GM12878 (cell line): ENCODE measurements around the gene NUPR1. TPM values are rescaled to one million over a fixed set of nuclear protein-coding genes. Genes with fewer than 3 reads are reported as not detected.

Experiments
- ATAC-seq: fragments of 200-7000 bp; cut with Tn5 transposase; 3 replicates; pipeline ENCODE4 v1.9.1; 2020; ENCODE audit warnings: mild to moderate bottlenecking, moderate library complexity
- BruUV-seq: library from RNA; stranded (reverse); fragments of 400-500 nt; replicated peaks from 2 replicates; lab custom pipeline; 2021; lab: Mats Ljungman, UMichigan
- CTCF ChIA-PET: fragments of 300-600 bp; sonication (Branson Sonifier 250); formaldehyde crosslinking; extraction: SDS; loops from one replicate; lab custom pipeline; 2021; ENCODE audit warnings: inconsistent platforms; lab: Yijun Ruan, JAX
- POLR2A ChIA-PET: fragments of 350-600 bp; formaldehyde crosslinking; extraction: SDS; loops from one replicate; lab custom pipeline; 2021; ENCODE audit warnings: inconsistent platforms; lab: Charles Lee
- RAD21 ChIA-PET: fragments of 300-600 bp; sonication (Branson Sonifier 250); formaldehyde crosslinking; loops from one replicate; lab custom pipeline; 2023; ENCODE audit warnings: antibody characterized with exemption; ENCODE audit not compliant: unreplicated experiment; lab: Charles Lee
- SMC1A ChIA-PET: fragments of 300-600 bp; sonication (Branson Sonifier 250); formaldehyde crosslinking; loops from one replicate; lab custom pipeline; 2023; ENCODE audit not compliant: unreplicated experiment, uncharacterized antibody; lab: Charles Lee
- DNase-seq: peaks from one replicate; pipeline ENCODE4 v3.0.0-alpha.2; 2011; ENCODE audit warnings: low read depth, low spot score
- FAIRE-seq: peaks from 3 replicates; lab custom pipeline; 2011; peaks lifted over from hg19 to GRCh38; lab: Jason Lieb, UNC
- H2AFZ ChIP-seq: 2 replicates; pipeline ENCODE4 v1.6.0; 2011; ENCODE audit warnings: low read depth, low read length, control low read depth; ENCODE audit not compliant: control insufficient read depth
- H3K27ac ChIP-seq: 2 replicates; pipeline ENCODE4 v1.5.1; 2011; ENCODE audit warnings: control low read depth; ENCODE audit not compliant: control insufficient read depth, insufficient read depth
- H3K27me3 ChIP-seq, 2 experiments: replicated peaks in 1 of 2; 2 replicates each; pipeline versions ENCODE4 v1.6.0 to v1.6.1; 2011; ENCODE audit warnings: low read length in 1 of 2; ENCODE audit not compliant: control insufficient read depth in 2 of 2, insufficient read depth in 2 of 2
- H3K36me3 ChIP-seq, 2 experiments: 2 replicates each; pipeline ENCODE4 v1.5.1; 2011; ENCODE audit warnings: low read length in 1 of 2; ENCODE audit not compliant: control insufficient read depth in 2 of 2, insufficient read depth in 2 of 2
- H3K4me1 ChIP-seq: 2 replicates; pipeline ENCODE4 v1.6.1; 2011; ENCODE audit warnings: mild to moderate bottlenecking, low read length, moderate library complexity, mixed read lengths; ENCODE audit not compliant: control insufficient read depth, insufficient read depth
- H3K4me2 ChIP-seq: 2 replicates; pipeline ENCODE4 v1.6.0; 2011; ENCODE audit warnings: control low read depth; ENCODE audit not compliant: control insufficient read depth, insufficient read depth
- H3K4me3 ChIP-seq: fragments of 200-600 bp; sonication (generic); 2 replicates; pipeline ENCODE4 v1.5.1; 2016
- H3K79me2 ChIP-seq: 2 replicates; pipeline ENCODE4 v1.6.0; 2011; ENCODE audit warnings: low read length; ENCODE audit not compliant: control insufficient read depth, insufficient read depth
- H3K9ac ChIP-seq: 2 replicates; pipeline ENCODE4 v1.8.0; 2011; ENCODE audit warnings: low read length, control low read depth, mixed read lengths; ENCODE audit not compliant: control insufficient read depth, insufficient read depth
- H3K9me3 ChIP-seq: replicated peaks from 3 replicates; pipeline ENCODE4 v1.5.1; 2011; ENCODE audit warnings: mild to moderate bottlenecking, low read length; ENCODE audit not compliant: control insufficient read depth, insufficient read depth
- H4K20me1 ChIP-seq: 2 replicates; pipeline ENCODE4 v1.6.0; 2011; ENCODE audit not compliant: control insufficient read depth, insufficient read depth
- ESRRA ChIP-seq: IDR thresholded peaks from 2 replicates; pipeline ENCODE4 v1.6.1; 2012; ENCODE audit warnings: mild to moderate bottlenecking, low read length, improper control_type of control experiment
- FOXM1 ChIP-seq: IDR thresholded peaks from 2 replicates; pipeline ENCODE4 v1.6.1; 2012; ENCODE audit warnings: low read depth, mild to moderate bottlenecking, inconsistent platforms, low read length, moderate library complexity
- NBN ChIP-seq: fragments of 450-650 bp; IDR thresholded peaks from 2 replicates; pipeline ENCODE4 v1.6.1; 2016
- NR2C2 ChIP-seq: IDR thresholded peaks from 2 replicates; pipeline ENCODE4 v1.6.1; 2011; ENCODE audit warnings: borderline replicate concordance, low read depth; ENCODE audit not compliant: control insufficient read depth, insufficient read length
- NRF1 ChIP-seq: conservative IDR thresholded peaks from 2 replicates; pipeline ENCODE4 v1.6.1; 2011; ENCODE audit warnings: mild to moderate bottlenecking, low read depth, low read length, improper control_type of control experiment
- SIX5 ChIP-seq: IDR thresholded peaks from 2 replicates; pipeline ENCODE4 v1.6.1; 2011; ENCODE audit warnings: mild to moderate bottlenecking, low read depth, low read length, moderate library complexity; ENCODE audit not compliant: severe bottlenecking
- YBX1 ChIP-seq: fragments of 450-650 bp; IDR thresholded peaks from 2 replicates; pipeline ENCODE4 v1.6.1; 2016; ENCODE audit warnings: antibody characterized with exemption
- YY1 ChIP-seq: IDR thresholded peaks from 2 replicates; pipeline ENCODE4 v1.6.1; 2011; ENCODE audit warnings: low read depth, mild to moderate bottlenecking, low read length
- ZNF274 ChIP-seq: IDR thresholded peaks from one replicate; pipeline ENCODE4 v1.8.0; 2011; ENCODE audit not compliant: insufficient read length, insufficient read depth
- WGBS: methylation state at CpG from one replicate; pipeline ENCODE4 v1.1.6; 2016; ENCODE audit warnings: low lambda C conversion rate; ENCODE audit not compliant: insufficient replicate concordance, insufficient coverage; ENCODE audit errors: missing lambda C conversion rate; 5-methylcytosine and 5-hydroxymethylcytosine counted together
- in situ Hi-C: fragments of 300-500 bp; cut with MboI; formaldehyde crosslinking; loops from 9 replicates; pipeline ENCODE4 v1.14.3; 2018; ENCODE audit warnings: mixed read lengths
- intact Hi-C: fragments of 100-400 bp; cut with micrococcal nuclease; formaldehyde crosslinking; loops from one replicate; pipeline ENCODE4 v1.14.2; 2022; ENCODE audit not compliant: unreplicated experiment
- polyA plus RNA-seq, 11 experiments: library from polyadenylated mRNA; depleted of rRNA in 4 of 11; unstranded in 6 of 11; stranded (reverse) in 5 of 11; fragments of >200 nt; fragmentation: Nextera tagmentation in 4 of 11; fragmentation: Illumina TruSeq in 1 of 11; extraction: Ambion mirVana in 4 of 11; extraction: Trizol in 1 of 11; gene quantifications; 1 replicate in 1 of 11; 2 replicates in 10 of 11; pipeline versions ENCODE4 v1.2.1 to v1.2.3, GENCODE V29; 2011 to 2016; ENCODE audit warnings: inconsistent platforms in 2 of 11, missing spikeins in 2 of 11, low read depth in 1 of 11
- total RNA-seq, 4 experiments: library from RNA; depleted of rRNA in 3 of 4; stranded (reverse); fragments of >200 nt in 3 of 4; fragmentation: Illumina TruSeq in 1 of 4; extraction: Trizol in 1 of 4; gene quantifications; 2 replicates each; pipeline versions ENCODE4 v1.2.1 to v1.2.3, GENCODE V29; 2013 to 2021
- TF ChIP-seq, protein P1 (sequence below): fragments of 450-650 bp; IDR thresholded peaks from 2 replicates; pipeline ENCODE4 v1.6.1; 2017; ENCODE audit warnings: antibody characterized with exemption, mild to moderate bottlenecking, moderate library complexity
- TF ChIP-seq, protein P2 (sequence below): fragments of 450-650 bp; formaldehyde crosslinking; IDR thresholded peaks from 2 replicates; pipeline ENCODE4 v1.4.0; 2020; ENCODE audit warnings: mild to moderate bottlenecking, moderate library complexity
- TF ChIP-seq, protein P3 (sequence below): fragments of 450-650 bp; IDR thresholded peaks from 2 replicates; pipeline ENCODE4 v1.6.1; 2016; ENCODE audit warnings: mild to moderate bottlenecking
- TF ChIP-seq, protein P4 (sequence below): fragments of 150-350 bp; IDR thresholded peaks from 2 replicates; pipeline ENCODE4 v1.6.1; 2016; ENCODE audit warnings: low read depth, low read length

Gene NUPR1
- total and polyA plus RNA-seq, 10 of the 15 experiments (the other 5 are each of a cell fraction or from before 2014, with no cell fraction given): 0.04 to 0.78 (median 0.17) TPM; not detected in 2

DNA sequence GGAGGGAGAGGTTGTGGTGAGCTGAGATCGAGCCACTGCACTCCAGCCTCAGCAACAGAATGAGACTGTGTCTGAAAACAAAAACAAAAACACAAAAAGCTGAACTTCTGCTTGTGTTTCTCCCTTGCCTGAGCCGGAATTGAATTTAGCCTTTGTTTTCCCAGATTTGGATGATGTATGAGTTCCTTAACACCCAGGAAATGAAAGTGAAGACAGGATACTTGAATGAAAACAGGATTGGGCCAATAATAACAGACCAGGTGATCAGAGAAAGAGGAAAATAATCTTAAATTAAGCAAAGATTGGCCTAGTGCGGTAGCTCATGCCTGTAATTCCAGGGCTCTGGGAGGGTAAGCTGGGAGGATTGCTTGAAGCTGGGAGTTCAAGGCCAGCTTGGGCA lies 1.6 kb upstream of the NUPR1 start:
- no TSS peak for BruUV-seq
- in situ Hi-C loops: no loop called here
- TF ChIP-seq, protein P1, sequence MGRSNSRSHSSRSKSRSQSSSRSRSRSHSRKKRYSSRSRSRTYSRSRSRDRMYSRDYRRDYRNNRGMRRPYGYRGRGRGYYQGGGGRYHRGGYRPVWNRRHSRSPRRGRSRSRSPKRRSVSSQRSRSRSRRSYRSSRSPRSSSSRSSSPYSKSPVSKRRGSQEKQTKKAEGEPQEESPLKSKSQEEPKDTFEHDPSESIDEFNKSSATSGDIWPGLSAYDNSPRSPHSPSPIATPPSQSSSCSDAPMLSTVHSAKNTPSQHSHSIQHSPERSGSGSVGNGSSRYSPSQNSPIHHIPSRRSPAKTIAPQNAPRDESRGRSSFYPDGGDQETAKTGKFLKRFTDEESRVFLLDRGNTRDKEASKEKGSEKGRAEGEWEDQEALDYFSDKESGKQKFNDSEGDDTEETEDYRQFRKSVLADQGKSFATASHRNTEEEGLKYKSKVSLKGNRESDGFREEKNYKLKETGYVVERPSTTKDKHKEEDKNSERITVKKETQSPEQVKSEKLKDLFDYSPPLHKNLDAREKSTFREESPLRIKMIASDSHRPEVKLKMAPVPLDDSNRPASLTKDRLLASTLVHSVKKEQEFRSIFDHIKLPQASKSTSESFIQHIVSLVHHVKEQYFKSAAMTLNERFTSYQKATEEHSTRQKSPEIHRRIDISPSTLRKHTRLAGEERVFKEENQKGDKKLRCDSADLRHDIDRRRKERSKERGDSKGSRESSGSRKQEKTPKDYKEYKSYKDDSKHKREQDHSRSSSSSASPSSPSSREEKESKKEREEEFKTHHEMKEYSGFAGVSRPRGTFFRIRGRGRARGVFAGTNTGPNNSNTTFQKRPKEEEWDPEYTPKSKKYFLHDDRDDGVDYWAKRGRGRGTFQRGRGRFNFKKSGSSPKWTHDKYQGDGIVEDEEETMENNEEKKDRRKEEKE: no peak
- TF ChIP-seq NBN (no peak), NRF1 (no peak), NR2C2 (no peak), FOXM1 (no peak), YBX1 (no peak), YY1 (no peak), ZNF274 (no peak), SIX5 (no peak), ESRRA (no peak)
- TF ChIP-seq, protein P2, sequence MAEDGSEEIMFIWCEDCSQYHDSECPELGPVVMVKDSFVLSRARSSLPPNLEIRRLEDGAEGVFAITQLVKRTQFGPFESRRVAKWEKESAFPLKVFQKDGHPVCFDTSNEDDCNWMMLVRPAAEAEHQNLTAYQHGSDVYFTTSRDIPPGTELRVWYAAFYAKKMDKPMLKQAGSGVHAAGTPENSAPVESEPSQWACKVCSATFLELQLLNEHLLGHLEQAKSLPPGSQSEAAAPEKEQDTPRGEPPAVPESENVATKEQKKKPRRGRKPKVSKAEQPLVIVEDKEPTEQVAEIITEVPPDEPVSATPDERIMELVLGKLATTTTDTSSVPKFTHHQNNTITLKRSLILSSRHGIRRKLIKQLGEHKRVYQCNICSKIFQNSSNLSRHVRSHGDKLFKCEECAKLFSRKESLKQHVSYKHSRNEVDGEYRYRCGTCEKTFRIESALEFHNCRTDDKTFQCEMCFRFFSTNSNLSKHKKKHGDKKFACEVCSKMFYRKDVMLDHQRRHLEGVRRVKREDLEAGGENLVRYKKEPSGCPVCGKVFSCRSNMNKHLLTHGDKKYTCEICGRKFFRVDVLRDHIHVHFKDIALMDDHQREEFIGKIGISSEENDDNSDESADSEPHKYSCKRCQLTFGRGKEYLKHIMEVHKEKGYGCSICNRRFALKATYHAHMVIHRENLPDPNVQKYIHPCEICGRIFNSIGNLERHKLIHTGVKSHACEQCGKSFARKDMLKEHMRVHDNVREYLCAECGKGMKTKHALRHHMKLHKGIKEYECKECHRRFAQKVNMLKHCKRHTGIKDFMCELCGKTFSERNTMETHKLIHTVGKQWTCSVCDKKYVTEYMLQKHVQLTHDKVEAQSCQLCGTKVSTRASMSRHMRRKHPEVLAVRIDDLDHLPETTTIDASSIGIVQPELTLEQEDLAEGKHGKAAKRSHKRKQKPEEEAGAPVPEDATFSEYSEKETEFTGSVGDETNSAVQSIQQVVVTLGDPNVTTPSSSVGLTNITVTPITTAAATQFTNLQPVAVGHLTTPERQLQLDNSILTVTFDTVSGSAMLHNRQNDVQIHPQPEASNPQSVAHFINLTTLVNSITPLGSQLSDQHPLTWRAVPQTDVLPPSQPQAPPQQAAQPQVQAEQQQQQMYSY (CRISPR knock-in tag): no peak
- TF ChIP-seq, protein P3, sequence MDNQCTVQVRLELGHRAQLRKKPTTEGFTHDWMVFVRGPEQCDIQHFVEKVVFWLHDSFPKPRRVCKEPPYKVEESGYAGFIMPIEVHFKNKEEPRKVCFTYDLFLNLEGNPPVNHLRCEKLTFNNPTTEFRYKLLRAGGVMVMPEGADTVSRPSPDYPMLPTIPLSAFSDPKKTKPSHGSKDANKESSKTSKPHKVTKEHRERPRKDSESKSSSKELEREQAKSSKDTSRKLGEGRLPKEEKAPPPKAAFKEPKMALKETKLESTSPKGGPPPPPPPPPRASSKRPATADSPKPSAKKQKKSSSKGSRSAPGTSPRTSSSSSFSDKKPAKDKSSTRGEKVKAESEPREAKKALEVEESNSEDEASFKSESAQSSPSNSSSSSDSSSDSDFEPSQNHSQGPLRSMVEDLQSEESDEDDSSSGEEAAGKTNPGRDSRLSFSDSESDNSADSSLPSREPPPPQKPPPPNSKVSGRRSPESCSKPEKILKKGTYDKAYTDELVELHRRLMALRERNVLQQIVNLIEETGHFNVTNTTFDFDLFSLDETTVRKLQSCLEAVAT: no peak
- TF ChIP-seq, protein P4, sequence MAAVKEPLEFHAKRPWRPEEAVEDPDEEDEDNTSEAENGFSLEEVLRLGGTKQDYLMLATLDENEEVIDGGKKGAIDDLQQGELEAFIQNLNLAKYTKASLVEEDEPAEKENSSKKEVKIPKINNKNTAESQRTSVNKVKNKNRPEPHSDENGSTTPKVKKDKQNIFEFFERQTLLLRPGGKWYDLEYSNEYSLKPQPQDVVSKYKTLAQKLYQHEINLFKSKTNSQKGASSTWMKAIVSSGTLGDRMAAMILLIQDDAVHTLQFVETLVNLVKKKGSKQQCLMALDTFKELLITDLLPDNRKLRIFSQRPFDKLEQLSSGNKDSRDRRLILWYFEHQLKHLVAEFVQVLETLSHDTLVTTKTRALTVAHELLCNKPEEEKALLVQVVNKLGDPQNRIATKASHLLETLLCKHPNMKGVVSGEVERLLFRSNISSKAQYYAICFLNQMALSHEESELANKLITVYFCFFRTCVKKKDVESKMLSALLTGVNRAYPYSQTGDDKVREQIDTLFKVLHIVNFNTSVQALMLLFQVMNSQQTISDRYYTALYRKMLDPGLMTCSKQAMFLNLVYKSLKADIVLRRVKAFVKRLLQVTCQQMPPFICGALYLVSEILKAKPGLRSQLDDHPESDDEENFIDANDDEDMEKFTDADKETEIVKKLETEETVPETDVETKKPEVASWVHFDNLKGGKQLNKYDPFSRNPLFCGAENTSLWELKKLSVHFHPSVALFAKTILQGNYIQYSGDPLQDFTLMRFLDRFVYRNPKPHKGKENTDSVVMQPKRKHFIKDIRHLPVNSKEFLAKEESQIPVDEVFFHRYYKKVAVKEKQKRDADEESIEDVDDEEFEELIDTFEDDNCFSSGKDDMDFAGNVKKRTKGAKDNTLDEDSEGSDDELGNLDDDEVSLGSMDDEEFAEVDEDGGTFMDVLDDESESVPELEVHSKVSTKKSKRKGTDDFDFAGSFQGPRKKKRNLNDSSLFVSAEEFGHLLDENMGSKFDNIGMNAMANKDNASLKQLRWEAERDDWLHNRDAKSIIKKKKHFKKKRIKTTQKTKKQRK: no peak

More for the DNA sequence above, 1.6 kb upstream of the NUPR1 start:
- peaks cover 7% of the 10 kb centered on the region for H3K4me1 ChIP-seq
- WGBS: 79% methylated on average over 3 of the region's 3 CpGs
- ChIA-PET SMC1A (no interaction called here), POLR2A (interaction anchor here (0.8 kb wide), 1 partner anchor 16 kb away, joined by 4 read pairs; no protein-coding TSS in a partner anchor), RAD21 (no interaction called here), CTCF (interaction anchor here (1.4 kb wide), 1 partner anchor 9 kb away, joined by 4 read pairs; no protein-coding TSS in a partner anchor)
- no peak overlapping the region for H3K27ac ChIP-seq
- no peak overlapping the region for H3K9ac ChIP-seq
- H3K4me2 ChIP-seq: no peak overlapping the region
- DNase-seq: no peak
- no peak for FAIRE-seq
- no peak overlapping the region for H2AFZ ChIP-seq
- no peaks in the 10 kb centered on the region for H3K9me3 ChIP-seq
- intact Hi-C loops: no loop called here
- no peak for ATAC-seq
- no peak overlapping the region for H3K4me3 ChIP-seq
- H3K36me3 ChIP-seq: no peaks in the 10 kb centered on the region
- H4K20me1 ChIP-seq: no peaks in the 10 kb centered on the region
- no peaks in the 10 kb centered on the region for H3K79me2 ChIP-seq
- no peaks in the 10 kb centered on the region; a peak in 1 of 4 replicates for H3K27me3 ChIP-seq
